ENCODE results near the gene MAP4K2. TPM values are rescaled to one million over a fixed set of nuclear protein-coding genes. Genes with fewer than 3 reads are reported as not detected.

MAP4K2 gene
- total RNA-seq, 1 donor from 2014 or later = 34.0 TPM

DNA sequence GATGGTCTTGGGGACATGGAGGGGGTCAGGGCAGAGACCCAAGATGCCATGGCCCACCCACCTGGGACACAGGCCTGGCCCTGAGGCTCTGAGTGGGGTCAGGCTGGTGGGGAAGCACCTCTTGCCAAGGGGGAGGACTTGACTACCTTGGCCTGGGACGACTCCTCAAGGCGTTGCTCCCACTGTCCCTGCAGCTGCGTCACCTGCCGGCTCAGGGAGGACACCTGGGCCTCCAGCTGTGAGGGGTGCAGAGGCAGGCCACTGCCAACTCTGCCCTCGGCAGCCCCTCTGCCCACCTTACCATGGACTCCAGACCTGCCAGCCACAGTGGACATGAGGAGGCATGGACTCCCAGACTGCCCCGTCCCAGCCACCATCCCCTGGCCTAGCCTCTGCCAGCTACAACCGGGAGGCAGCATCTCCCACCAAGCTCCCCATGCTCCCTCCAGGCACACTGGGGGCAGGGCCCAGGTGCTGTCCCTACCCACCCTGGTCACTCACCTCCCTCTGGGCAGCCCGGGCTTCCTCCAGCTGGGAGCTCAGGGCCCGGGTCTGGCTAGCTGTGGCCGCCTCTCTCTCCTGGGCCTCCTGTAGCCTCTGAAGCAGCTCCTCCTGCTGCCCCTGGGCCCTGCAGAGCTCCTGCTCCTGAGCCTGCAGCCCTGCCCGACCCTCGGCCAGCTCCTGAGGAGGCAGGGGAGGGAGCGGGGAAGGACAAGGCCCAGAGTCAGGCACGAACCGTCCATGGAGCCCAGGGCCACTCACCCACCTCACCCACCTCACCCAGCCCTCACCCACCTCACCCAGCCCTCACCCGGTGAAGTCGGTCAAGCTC lies 32.8 kb upstream of the MAP4K2 start:
- Histone ChIP-seq H3K36me3 (no peaks in the 10 kb centered on the region), H3K9me3 (no peaks in the 10 kb centered on the region), H3K27me3 (no peaks in the 10 kb centered on the region), H3K4me1 (no peaks in the 10 kb centered on the region), H3K4me3 (no peak overlapping the region), H3K27ac (no peak overlapping the region)
- DNase-seq (ENCODE audit: low spot score in 2 of 2) = no peak
- TF ChIP-seq, protein P1, sequence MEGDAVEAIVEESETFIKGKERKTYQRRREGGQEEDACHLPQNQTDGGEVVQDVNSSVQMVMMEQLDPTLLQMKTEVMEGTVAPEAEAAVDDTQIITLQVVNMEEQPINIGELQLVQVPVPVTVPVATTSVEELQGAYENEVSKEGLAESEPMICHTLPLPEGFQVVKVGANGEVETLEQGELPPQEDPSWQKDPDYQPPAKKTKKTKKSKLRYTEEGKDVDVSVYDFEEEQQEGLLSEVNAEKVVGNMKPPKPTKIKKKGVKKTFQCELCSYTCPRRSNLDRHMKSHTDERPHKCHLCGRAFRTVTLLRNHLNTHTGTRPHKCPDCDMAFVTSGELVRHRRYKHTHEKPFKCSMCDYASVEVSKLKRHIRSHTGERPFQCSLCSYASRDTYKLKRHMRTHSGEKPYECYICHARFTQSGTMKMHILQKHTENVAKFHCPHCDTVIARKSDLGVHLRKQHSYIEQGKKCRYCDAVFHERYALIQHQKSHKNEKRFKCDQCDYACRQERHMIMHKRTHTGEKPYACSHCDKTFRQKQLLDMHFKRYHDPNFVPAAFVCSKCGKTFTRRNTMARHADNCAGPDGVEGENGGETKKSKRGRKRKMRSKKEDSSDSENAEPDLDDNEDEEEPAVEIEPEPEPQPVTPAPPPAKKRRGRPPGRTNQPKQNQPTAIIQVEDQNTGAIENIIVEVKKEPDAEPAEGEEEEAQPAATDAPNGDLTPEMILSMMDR (IDR thresholded peaks at IDR 0.05) = no peak
- intact Hi-C loops (cut with DNase I) = no loop called here

DNA sequence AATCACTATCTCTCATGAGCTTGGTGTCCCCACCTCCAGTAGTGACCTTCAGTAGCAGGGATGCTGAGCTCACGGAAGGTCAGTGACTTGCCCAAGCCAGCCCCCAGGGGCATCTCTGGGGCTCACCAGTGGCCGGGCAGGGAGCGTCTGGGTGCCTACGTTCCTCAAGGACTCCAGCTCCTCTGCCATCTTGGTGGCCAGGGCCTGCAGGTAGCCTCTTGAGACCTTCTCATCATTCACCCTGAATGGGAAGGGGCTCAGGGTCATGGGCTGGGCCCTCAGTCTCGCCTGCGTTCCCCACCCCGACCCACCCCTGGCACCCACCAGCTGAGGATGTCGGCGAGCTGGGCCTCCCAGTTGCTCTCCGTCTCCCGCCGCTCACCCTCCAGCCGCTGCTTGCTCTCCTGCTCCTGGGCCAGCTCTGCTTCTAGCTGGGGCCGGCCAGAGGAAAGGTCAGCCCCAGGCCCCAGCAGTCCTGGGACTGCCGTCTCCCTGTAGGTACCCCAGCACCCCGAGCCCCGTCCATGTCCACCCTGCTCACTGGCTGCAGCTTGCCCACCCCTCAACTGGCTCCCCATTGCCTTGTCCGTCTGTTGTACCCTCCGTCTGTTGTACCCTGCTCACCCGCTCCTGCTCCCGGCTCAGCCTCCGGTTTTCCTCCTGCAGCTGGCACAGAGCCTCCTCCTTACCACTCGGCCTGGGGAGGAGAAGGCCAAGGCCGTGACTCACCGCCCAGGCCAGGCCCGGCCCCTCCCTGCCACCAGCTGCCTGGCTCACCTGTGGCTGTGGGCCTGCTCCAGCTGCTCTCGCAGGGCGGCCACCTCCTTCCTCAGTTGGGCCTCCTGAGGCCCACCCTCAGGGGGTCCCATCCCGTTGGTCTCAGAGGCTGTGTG lies 32.0 kb upstream of the MAP4K2 start:
- Histone ChIP-seq H3K4me1 (no peaks in the 10 kb centered on the region), H3K9me3 (no peaks in the 10 kb centered on the region), H3K27me3 (no peaks in the 10 kb centered on the region), H3K4me3 (no peak overlapping the region), H3K36me3 (no peaks in the 10 kb centered on the region), H3K27ac (no peak overlapping the region)
- TF ChIP-seq, protein P1 (IDR thresholded peaks at IDR 0.05) = no peak
- intact Hi-C loops (cut with DNase I) = no loop called here
- no peak for DNase-seq (ENCODE audit: low spot score in 2 of 2)

DNA sequence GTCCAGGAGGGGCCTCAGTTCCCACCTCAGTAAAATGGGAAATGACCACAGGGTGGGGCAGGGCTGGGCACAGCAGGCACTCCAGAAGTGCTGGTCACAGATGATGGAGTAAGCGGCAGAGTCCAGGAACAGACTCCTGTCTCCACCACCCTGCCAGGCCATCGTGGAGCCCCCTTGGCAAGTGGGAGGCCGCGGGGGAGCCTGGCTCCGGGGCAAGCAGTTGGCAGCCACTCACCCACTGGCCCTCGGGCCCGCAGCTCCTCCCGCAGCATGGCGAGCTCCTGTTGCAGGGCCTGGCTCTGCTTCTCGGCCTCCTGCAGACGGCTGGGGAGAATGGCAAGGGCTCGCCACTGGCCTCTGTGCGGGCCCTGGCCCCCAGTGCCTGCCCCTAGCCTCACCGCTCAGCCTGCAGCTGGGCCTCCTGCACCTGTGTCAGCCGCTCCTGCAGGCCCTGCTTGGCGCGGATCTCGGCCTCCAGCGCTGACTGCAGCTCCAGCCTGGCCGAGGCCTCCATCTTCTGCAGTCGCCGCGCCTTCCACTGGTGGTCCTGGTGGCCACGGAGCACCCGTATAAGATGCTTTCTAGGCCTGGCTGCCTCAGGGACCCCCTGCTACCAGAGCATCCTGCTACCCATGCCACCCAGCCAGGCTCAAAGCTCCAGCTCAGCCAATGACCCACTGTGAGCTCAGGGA lies 31.2 kb upstream of the MAP4K2 start:
- TF ChIP-seq, protein P1 (IDR thresholded peaks at IDR 0.05) = no peak

DNA sequence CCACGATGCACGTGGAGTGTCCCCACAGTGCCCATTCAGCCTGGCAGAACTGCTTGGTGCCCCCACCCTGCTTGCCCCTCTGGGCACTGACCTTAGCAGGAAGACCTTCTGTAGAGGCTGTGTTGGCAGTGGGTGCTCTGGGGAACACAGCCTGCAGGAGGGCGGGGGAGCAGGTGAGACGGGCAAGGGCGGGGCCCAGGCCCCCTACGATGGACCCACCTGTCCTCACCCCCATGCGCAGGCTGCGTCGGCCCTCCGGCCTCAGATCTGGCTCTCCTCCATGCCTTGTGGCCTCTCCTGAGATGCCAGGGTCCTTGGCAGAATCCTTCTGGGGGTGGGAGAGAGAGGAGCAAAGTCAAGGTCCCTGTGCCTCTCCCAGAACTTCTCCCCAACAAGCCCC lies 30.5 kb upstream of the MAP4K2 start:
- Histone ChIP-seq H3K9me3 (no peaks in the 10 kb centered on the region), H3K4me1 (no peaks in the 10 kb centered on the region), H3K27ac (no peak overlapping the region), H3K36me3 (no peaks in the 10 kb centered on the region), H3K4me3 (no peak overlapping the region), H3K27me3 (no peaks in the 10 kb centered on the region)
- TF ChIP-seq, protein P1 (IDR thresholded peaks at IDR 0.05) = no peak
- intact Hi-C loops (cut with DNase I) = no loop called here
- DNase-seq (ENCODE audit: low spot score in 2 of 2) = no peak

More for the DNA sequence above, 31.2 kb upstream of the MAP4K2 start:
- H3K27ac ChIP-seq = no peak overlapping the region
- intact Hi-C loops (cut with DNase I) = no loop called here
- no peaks in the 10 kb centered on the region for H3K27me3 ChIP-seq
- H3K4me1 ChIP-seq = no peaks in the 10 kb centered on the region
- H3K4me3 ChIP-seq = no peak overlapping the region
- DNase-seq (ENCODE audit: low spot score in 2 of 2) = no peak
- no peaks in the 10 kb centered on the region for H3K9me3 ChIP-seq
- no peaks in the 10 kb centered on the region for H3K36me3 ChIP-seq

DNA sequence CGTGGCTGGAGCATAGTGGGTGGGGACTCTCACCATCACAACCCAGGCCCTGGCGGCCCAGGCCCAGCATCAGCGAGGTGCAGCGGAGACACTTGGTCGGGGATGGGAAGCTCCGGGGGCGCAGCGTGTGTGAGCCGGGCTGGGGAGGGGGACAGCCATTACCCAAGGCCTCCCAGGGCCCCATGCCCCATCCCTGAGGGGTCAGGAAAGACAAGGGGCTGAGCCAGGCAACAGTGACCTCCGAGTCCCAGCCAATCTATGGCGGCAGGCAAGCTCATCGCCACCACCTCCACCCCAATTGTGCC lies 30.1 kb upstream of the MAP4K2 start:
- H3K9me3 ChIP-seq = no peaks in the 10 kb centered on the region
- intact Hi-C loops (cut with DNase I) = no loop called here
- TF ChIP-seq, protein P1 (IDR thresholded peaks at IDR 0.05) = no peak
- DNase-seq (ENCODE audit: low spot score in 2 of 2) = no peak
- H3K4me1 ChIP-seq = no peaks in the 10 kb centered on the region
- no peaks in the 10 kb centered on the region for H3K27me3 ChIP-seq
- no peak overlapping the region for H3K27ac ChIP-seq
- no peaks in the 10 kb centered on the region for H3K36me3 ChIP-seq
- no peak overlapping the region for H3K4me3 ChIP-seq

Measured in ascending aorta (tissue), 2 donors.